Stimulated activated CD4-positive, alpha-beta T cell treated with anti-CD3 and anti-CD28 coated beads, Interleukin-1b, Interleukin-23, amount 100 ng/mL, for 1 hour (primary cell): Measurements from ENCODE around the gene MEGF6.

Source experiments
- DNase-seq, 2 donors: peaks; one replicate each; pipeline ENCODE4 v3.0.0-alpha.2; 2020; ENCODE audit warnings: low read depth in 2 of 2

Gene MEGF6

DNA sequence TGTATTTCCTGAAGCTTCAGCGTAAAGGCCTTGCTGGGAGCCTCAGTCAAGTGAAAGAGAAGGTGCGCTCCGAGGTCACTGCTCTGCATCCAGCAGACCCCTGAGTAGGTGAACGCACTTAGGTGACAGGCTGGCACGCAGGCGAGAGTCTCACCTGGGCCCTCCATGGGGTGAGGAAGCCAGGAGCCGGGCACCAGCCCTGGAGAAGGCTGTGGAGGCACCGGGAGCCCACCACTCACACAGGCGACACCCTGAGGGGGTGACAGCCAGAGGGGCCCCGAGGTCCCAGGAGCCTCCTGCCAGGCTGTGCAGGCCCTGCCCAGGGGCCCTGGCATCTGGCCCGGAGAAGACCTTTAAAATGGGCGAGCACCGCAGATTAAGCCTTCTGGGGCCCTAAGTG is 89.2 kb downstream of the MEGF6 start:
- no peak for DNase-seq

DNA sequence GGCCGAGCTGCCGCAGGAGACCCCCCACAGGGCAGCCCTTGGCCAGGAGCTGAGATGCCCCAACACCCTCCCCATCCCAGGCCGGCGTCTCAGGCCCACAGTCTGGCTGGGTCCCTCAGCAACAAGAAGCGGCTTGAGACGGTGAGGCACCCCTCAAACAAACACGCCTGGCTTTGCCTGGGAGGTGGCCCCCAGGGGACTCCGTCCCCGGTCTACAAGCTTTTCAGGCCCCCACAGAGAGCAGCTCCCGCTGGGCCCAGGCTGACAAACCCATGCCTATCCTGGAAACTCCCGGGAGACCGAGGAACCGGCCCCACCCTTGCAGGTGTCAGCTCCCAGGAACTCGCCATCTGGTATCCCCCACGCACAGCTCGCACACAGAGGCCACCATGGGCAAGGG is 89.9 kb downstream of the MEGF6 start:
- DNase-seq, result no peak

DNA sequence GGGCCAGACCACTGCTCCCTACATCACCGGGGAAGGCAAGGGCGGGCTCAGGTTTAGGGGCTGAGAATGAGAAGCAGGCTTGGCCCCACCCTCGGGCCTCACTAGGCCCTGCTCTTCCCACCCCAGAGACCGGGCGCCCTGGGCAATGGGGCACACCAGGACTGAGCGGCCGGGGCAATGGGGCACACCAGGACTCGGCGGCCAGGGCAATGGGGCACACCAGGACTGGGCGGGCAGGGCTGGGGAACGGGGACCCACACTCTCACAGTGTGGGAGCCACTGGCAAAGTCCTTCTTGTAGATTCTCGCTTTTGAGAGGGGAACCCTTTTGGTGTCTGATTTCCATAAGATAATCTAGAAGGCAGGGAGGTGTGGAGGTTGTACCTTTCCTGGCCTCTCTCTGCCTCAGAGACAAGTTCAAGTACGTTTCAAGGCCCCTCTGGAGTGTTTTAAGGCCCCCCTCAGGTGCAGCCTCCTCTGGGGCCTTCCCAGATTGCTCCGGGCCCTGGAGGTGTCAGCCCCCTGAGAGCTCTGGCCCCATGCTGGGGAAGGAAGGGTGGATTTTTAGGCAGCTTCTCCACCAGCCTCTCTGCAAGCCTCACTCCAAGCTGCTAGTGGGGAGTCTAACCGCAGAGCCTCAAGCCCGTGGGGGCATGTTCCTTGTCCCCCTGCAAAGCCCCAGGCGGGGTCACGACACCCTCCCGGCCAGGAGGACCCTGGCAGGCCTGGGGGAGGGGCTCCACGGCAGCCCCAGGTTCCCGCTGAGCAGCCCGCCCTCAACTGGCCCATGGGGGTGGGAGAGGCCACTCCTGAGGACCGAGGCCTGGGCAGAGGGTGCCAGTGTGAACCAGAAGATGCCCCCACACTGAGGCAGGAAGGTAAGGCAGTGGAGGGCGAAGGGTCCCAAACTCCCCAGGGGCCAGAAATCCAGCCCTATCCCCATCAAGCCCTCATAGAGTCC is 90.6 kb downstream of the MEGF6 start:
- DNase-seq, result no peak

DNA sequence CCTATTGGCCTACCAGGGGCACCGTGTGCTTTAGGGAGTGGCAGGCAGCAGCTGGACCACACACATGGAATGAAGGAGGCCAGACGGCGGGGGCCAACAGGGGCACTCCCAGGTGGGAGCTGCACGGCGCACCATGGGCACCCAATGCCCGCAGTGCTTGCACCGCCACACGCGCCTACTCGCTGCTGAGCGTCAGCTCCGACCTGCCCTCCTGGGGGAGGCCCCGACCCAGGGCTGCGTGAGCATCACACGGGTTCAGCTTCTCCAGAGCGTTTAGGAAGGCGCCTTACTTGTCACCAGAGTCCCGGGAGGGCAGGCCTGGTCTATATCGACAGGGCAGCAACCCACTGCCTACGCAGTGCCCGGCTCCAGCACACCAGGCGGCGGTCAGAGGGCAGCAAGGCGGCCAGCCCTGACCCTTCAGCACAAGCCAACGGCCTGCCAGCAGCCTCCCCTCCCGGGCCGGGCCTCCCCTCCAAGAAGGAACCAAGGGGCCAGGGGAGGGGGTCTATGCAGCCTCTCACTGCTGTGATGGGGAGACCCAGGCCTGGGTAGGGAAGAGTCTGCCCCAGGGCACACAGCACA is 91.9 kb downstream of the MEGF6 start:
- no peak for DNase-seq

DNA sequence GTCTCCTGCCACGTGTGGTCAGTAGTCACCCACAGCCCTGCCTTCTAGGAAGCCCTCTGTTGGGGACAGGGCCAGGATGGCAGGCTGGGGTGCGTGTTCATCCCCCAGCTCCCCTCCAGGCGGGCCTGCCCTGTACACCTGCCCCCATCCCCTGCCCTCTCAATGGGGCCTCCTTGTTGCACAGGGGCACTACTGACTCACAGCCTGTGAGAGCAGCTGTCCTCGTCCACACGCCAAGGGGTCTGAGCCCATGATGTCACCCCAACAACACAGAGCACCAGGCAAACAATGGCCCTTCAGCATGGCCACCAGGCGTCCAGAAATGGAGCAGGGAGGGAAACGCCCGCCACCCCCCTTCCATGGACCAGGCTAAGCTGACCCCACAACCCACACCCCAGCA is 92.6 kb downstream of the MEGF6 start:
- DNase-seq, result no peak

DNA sequence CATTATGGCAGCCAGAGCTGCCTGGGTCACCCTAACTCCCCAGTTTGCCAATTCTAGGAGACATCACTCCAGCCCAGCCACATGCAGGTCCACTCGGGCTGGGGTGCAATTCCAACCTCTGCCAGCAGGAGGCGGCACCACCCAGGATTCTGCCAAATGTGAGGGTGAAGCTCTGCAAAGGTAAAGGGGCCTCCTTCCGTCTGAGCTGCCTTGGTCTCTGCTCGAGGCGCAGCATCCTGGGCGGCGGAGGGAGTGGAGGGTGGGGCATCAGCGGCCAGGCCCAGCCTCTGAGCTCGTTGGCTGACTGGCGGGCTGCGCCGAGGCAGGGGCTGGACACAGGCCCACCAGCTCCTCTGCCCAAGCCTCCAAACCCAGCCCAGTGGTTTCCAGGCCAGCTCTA is 93.1 kb downstream of the MEGF6 start:
- no peak for DNase-seq

DNA sequence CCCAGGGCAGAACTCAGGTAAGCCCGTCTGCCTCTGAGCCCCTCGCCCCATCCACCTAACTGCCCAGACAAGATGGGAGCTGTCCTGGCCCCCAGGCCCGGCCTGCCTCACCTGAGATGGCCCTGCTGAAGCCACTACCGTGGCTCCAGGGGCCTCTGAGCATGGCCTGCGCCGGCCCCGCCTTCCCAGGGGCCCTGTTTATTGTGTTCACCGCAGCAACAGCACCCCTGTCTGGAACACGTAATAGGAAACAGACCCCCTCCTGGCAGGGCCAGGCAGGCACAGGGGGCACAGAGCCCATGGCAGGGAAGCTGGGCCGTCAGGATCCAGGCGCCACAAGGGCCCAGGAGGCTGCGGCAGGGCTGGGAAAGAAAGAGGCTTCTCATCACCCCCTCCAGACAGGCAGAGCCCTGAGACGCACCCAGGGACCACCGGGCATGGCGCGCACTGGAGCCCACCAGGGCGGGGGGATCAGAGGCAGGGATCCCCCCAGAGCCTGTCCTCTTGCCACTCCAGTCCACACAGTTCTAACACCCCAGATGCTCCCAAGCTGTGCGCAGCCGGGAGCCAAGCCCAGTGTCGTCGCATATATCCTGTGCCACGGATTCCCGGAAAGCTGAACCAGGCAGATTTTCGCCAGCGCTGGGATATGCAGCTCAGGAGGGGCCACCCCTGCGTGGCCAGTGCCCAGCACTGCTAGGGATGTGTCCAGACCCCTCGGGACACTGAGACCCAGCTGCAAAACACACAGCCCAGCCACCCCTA is 94.2 kb downstream of the MEGF6 start:
- DNase-seq, result no peak

DNA sequence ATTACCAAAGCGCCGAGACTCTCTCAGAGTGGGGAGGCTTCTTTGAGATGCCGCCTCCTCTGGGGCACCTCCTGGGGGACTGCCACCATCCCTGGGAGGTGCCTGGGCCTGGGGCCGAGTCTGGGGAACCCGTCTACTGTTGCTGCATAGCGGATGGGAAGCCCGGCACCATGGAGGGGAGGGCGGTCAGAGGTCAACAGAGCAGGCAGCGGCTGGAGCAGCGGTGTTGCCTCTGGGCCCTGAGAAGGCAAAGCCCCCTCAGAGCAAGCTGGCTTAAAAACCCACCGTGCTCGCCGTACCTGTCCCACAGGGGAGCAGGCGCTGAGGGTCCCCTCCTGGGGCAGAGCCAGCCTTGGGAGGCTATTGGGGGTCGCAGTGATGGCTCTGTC is 94.8 kb downstream of the MEGF6 start:
- DNase-seq, result no peak

DNA sequence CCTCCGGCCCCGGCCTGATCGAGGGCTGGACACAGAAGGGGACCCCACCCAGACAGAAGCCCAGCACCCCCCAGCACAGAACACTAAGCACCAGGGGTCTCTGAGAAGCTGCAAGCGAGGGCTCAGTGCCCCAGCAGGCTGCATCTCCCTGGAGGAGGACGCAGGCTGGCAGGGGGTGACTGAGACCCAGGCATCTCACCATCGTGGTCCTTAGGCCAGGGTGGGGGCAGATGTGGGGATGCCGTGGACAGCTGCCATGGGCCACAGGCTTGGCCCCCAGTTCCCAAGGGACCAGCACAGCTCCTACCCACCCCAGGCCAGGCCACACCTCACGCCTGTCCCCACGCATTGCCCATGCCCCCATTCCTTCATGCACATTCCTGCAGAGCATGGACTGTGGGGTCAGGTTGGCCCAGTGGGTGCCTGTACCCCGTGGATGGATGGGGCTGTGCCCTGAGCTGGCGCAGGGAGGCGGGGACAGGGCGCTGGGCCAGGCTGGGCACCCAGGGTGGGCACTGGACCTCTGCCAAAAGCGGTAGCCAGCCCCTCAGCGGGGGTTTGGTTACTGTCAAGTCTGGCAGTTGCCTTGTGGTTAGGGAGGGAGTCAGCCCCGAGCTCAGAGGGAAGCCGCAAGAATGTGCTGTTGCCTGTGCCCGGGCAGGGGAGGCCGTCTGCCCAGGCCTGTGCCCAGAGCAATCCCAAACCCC is 95.4 kb downstream of the MEGF6 start:
- no peak for DNase-seq

DNA sequence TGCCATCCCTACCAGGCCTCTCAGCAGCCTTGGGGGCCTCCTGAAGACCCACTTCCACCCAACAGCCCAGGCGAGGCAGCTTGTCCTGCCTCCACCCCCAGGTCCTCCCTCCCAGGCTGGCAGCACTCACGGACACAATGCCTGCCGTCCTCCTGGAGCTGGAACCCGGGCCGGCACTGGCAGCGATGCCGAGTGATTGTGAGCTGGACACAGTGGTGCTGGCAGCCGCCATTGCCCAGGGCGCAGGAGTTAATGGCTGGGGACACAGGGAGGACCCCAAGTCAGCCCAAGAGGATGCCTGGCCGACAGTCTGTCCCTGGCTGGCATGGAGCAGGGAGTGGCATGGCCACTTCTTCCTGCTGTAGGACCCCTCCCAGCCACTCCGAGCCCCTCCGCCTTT is 96.0 kb downstream of the MEGF6 start:
- DNase-seq, result no peak

DNA sequence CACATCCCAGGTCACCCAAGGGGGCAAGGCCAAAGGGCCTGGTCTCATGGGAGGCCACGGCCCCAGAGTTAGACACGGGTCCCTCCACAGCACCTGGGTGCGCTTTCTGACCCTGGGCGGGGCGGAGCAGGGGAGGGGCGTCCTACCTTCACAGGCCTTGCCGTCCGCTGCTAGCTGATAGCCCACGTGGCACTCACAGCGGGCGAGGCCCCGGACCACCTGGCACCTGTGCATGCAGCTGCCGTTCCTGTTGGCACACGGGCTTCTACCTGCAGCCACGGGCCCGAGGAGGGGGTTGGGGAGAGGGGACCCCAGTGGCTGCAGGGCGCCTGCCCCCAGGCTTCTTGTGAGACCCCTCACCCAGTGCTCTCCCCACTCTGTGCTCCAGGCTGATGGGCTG is 96.9 kb downstream of the MEGF6 start:
- no peak for DNase-seq

DNA sequence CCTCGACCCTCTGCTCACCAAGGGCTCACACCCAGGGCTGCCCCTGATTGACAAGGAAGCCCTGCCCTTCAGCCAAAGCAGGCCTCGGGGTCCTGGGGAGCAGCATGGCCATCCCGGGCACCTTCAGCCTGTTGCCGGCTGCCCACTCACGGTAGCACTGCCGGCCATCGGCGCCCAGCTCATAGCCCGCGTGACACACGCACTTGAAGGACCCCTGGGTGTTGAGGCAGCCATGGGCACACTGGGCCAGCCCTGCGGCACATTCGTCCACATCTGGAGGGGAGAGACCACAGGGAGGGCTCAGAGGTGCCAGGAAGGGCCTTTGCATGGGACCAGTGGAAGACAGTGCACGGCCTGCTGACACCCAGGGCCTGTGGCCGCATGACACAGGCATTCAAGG is 99.5 kb downstream of the MEGF6 start:
- no peak for DNase-seq

DNA sequence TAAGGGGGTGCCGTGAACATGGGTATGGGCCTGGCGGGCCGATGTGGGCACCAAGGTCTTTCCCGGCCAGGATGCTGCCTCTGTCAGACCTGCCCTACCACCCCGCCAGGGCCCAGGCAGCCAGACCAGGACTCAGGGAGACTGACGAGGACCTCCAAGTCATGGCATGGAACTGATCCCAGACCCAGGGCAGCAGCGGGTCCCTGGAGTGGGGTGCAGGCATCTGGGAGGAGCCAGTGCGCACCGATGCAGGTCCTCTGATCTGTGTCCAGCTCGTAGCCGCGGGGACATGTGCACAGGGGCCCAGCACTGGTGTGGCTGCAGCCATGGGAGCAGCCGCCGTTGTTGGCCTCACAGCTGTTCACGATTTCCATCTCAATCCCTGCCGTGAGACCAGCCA is 100.0 kb downstream of the MEGF6 start:
- DNase-seq, result no peak

DNA sequence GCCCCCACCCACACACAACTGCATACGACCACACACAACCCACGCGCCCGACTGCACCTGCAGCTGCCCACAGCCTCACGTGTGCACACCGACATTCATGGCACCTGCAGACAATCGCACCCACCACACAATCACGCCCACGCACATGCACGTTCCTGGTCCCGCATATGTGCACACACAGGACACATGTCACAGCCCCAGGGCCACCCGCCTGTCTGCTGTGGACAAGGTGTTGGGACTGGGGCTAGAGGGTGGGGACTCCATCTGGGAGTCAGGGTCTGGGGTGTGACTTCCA is 100.4 kb downstream of the MEGF6 start:
- no peak for DNase-seq

DNA sequence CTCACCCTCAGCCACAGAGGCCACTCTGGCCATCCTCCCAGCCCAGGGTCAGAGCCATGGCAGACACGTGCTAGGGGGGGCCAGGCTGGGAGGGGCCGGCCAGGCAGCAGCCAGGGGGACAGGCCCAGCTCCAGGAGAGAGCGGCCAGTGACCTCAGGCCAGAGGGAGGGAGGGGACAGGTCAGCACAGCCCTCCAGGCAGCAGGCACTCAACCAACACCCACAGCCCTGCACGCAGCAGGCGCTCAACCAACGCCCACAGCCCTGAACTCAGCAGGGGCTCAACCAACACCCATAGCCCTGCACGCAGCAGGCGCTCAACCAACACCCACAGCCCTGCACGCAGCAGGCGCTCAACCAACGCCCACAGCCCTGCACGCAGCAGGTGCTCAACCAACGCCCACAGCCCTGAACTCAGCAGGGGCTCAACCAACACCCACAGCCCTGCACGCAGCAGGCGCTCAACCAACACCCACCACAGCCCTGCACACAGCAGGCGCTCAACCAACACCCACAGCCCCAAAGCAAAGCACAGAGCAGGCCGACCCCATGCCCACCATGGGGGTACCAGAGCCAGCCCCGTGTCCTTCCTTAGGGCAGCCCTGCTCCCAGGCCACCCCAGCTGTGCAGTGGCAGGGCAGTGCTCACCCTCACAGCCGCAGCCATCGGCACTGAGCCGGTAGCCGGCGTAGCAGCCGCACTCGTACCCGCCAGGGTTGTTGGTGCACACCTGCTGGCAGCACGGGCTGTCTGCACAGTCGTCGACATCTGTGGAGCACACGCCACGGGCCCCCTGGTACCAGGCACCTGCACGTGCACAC is 101.0 kb downstream of the MEGF6 start:
- DNase-seq, result no peak

DNA sequence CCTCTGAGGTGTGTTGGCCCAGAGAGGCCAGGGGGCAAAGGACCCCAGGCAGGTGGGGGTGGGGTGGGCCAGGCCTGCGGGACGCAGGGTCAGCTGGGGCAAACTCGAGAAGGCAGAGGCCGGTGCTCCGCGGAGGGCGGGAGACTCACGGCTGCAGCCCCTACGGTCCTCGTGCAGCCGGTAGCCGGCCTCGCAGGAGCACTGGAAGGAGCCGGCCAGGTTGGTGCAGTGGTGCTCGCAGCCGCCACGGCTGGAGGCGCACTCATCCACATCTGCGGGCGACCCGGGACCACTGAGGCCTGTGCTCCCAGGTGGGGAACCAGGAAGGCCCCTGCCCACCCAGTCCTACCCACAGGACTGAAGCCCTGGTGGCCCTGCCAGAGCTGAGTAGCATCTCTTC is 101.6 kb downstream of the MEGF6 start:
- no peak for DNase-seq

DNA sequence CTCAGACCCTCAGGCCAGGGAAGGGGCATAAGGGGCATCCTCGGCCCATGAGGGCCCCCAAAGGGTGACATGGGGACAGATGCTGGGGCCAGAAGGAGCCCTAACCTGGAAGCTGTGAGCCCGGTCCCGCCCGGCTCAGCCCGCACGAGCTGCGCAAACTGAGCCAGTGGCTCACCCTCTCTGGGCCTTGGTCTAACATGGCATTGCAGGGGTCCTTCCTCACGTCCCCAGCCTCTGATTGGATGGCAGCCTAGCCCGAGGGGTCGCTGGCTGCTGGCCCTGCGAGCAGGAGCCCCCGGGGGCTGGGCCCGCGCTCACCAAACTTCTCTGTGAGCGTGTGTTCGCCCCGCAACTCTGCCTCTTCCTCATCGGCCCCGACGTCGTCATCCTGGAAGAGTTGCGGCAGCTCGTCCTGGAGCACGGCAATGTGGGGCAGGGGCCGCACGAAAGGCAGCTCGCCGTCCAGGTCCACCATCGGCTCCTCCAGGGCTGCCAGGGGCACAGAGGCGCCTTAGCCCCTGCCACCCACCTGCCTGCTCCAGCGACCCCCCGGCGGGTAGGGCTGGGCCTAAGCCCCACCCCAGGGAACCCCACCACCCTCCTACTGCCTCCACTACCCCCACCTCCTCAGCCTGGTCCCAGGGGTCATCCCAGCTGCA is 102.4 kb downstream of the MEGF6 start:
- no peak for DNase-seq

DNA sequence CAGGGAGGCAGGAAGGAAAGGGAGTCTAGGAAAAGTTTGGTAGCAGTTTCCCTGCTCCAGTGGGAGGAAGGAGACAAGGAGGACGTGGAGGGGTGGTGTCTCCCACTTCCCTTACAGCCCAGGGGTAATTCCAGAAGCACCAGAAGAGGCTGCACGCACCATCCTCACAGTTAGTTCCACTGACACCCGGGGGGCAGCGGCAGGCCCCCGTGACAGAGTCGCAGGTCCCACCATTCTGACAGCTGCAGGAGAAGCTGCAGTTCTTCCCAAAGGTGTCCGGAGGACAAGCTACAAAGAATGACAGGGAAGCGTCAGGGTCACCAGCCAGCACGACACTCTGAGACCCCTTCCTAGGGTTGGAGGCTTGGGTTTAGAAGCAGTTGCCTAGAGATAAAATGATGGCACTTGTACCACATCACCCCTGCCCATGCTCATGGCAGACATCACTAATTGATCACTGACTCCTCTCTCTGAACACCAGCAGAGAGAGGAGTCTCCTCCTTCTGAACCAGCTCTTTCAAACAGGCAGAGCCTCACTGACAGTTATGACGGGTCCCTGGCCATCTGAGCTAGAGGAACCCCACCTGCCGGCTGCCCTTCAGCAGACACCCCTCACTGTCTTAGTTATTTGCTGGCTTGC is 103.6 kb downstream of the MEGF6 start:
- DNase-seq, result no peak

DNA sequence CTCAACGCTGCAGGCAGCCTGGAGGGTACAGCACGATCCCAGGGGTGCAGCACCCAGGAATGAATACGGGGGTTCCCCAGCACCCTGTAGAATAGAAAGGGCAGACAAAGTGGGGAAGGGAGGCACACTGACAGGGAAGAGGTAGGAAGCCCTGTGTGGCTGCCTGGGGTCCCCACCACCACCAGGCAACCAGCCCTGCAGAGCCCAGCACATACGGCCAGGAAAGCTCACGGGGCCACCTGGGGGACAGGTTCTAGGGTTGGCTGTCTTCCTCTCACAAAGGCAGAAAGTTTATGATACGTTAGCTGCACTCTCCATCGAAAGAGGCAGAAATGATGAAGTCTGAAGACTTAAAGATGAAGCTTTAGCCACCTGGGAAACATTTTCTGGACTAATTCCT is 104.4 kb downstream of the MEGF6 start:
- DNase-seq, result no peak

DNA sequence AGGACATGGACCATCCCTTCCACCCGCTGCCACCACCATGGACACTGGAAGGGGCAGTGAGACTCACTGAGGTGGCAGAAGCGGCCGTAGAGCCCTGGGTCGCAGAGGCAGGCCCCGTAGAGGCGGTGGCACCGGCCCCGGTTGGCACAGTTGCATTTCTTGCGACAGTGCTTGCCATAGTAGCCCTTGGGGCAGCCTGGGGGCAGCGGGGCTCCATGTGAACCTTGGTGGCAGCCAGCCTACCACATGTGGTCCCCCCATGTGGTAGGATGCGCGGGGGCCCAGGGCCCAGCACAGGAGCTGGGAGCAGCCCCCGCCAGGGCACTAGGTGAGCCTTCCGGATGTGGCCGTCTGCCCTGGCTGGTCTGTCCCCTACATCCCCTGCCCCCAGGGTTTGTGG is 105.3 kb downstream of the MEGF6 start:
- no peak for DNase-seq
